SK-N-SH (cell line): ENCODE measurements around the gene RAB6B. TPM values are rescaled to one million over a fixed set of nuclear protein-coding genes. Genes with fewer than 3 reads are reported as not detected.

Experiments
- CTCF ChIA-PET: fragments of 300-600, 350-600 bp; formaldehyde crosslinking; extraction: SDS; loops from one replicate; lab custom pipeline; 2021; lab: Yijun Ruan, JAX
- POLR2A ChIA-PET: fragments of 350-600 bp; sonication (Branson Sonifier 250); formaldehyde crosslinking; extraction: SDS; loops from one replicate; lab custom pipeline; 2020; ENCODE audit warnings: antibody characterized with exemption, inconsistent platforms; lab: Yijun Ruan, JAX
- DNase-seq: peaks from one replicate; pipeline ENCODE4 v3.0.0; 2012
- H2AFZ ChIP-seq: fragments of 200-600 bp; sonication (generic); 2 replicates; pipeline ENCODE4 v1.8.1; 2016; ENCODE audit warnings: antibody characterized with exemption, mild to moderate bottlenecking, low read depth
- H3F3A ChIP-seq: fragments of 200-600 bp; sonication (generic); replicated peaks from 2 replicates; pipeline ENCODE3; 2016; ENCODE audit warnings: antibody characterized with exemption, mild to moderate bottlenecking; ENCODE audit not compliant: insufficient read depth
- H3K27ac ChIP-seq, 2 experiments: fragments of 200-500 bp in 1 of 2; fragments of 200-600 bp in 1 of 2; sonication (Bioruptor generic) in 1 of 2; sonication (generic), shearing (Covaris generic) in 1 of 2; 2 replicates each; pipeline versions ENCODE4 v1.5.1 to v1.6.1; 2014 to 2016; ENCODE audit warnings: low read depth in 2 of 2, inconsistent platforms in 1 of 2, low read length in 1 of 2, mild to moderate bottlenecking in 1 of 2, mixed read lengths in 1 of 2
- H3K27me3 ChIP-seq: fragments of 200-600 bp; sonication (generic), shearing (Covaris generic); 2 replicates; pipeline ENCODE4 v1.6.1; 2016; ENCODE audit warnings: mixed run types; ENCODE audit not compliant: insufficient read depth
- H3K36me3 ChIP-seq, 2 experiments: fragments of 200-500 bp in 1 of 2; fragments of 200-600 bp in 1 of 2; sonication (Bioruptor generic) in 1 of 2; sonication (generic) in 1 of 2; replicated peaks in 1 of 2; 2 replicates each; pipeline versions ENCODE3 to v1.5.1; 2014 to 2016; ENCODE audit warnings: low read length in 1 of 2, mild to moderate bottlenecking in 1 of 2; ENCODE audit not compliant: insufficient read depth in 2 of 2, control insufficient read depth in 1 of 2
- H3K4me1 ChIP-seq, 2 experiments: fragments of 200-500 bp in 1 of 2; fragments of 200-600 bp in 1 of 2; sonication (Bioruptor generic) in 1 of 2; sonication (generic), shearing (Covaris generic) in 1 of 2; 2 replicates each; pipeline versions ENCODE4 v1.5.1 to v1.6.1; 2014 to 2016; ENCODE audit warnings: low read depth in 1 of 2, low read length in 1 of 2, mixed run types in 1 of 2; ENCODE audit not compliant: insufficient read depth in 2 of 2, control insufficient read depth in 1 of 2
- H3K4me2 ChIP-seq: fragments of 200-600 bp; sonication (generic), shearing (Covaris generic); 2 replicates; pipeline ENCODE4 v1.6.1; 2017; ENCODE audit warnings: mixed run types
- H3K4me3 ChIP-seq, 2 experiments: fragments of 200-500 bp in 1 of 2; fragments of 200-600 bp in 1 of 2; sonication (Bioruptor generic) in 1 of 2; sonication (generic), shearing (Covaris generic) in 1 of 2; 2 replicates each; pipeline versions ENCODE4 v1.5.1 to v1.8.1; 2014 to 2016; ENCODE audit warnings: low read depth in 2 of 2, inconsistent platforms in 1 of 2, low read length in 1 of 2, mild to moderate bottlenecking in 1 of 2, mixed read lengths in 1 of 2, moderate library complexity in 1 of 2
- H3K79me2 ChIP-seq: fragments of 200-600 bp; sonication (generic); 2 replicates; pipeline ENCODE4 v1.8.1; 2017; ENCODE audit warnings: mild to moderate bottlenecking; ENCODE audit not compliant: insufficient read depth
- H3K9ac ChIP-seq: fragments of 200-600 bp; sonication (generic); 2 replicates; pipeline ENCODE4 v1.6.1; 2017; ENCODE audit warnings: mixed run types
- H3K9me2 ChIP-seq: fragments of 200-600 bp; sonication (generic); 2 replicates; pipeline ENCODE4 v1.6.1; 2017; ENCODE audit warnings: mixed run types
- H3K9me3 ChIP-seq: fragments of 200-600 bp; sonication (generic); 2 replicates; pipeline ENCODE4 v1.6.1; 2017; ENCODE audit warnings: mixed run types, mild to moderate bottlenecking, moderate library complexity
- H4K20me1 ChIP-seq: fragments of 200-600 bp; sonication (generic); 2 replicates; pipeline ENCODE4 v1.6.1; 2017; ENCODE audit warnings: mild to moderate bottlenecking, mixed run types; ENCODE audit not compliant: insufficient read depth
- ELF1 ChIP-seq: IDR thresholded peaks from 2 replicates; pipeline ENCODE4 v1.4.0; 2012
- EP300 ChIP-seq, 2 experiments: IDR thresholded peaks; 2 replicates each; pipeline versions ENCODE4 v1.4.0 to v1.6.1; 2012; ENCODE audit warnings: borderline replicate concordance in 1 of 2, low read depth in 1 of 2, low read length in 1 of 2
- EZH2phosphoT487 ChIP-seq: fragments of 200-600 bp; sonication (generic); IDR thresholded peaks from 2 replicates; pipeline ENCODE4 v1.6.1; 2017; ENCODE audit warnings: low read depth, mixed run types, mild to moderate bottlenecking, antibody characterized with exemption, moderate library complexity, borderline replicate concordance
- FOXM1 ChIP-seq: IDR thresholded peaks from 2 replicates; pipeline ENCODE4 v1.4.0; 2012; ENCODE audit warnings: low read depth, mild to moderate bottlenecking
- GABPA ChIP-seq: IDR thresholded peaks from 2 replicates; pipeline ENCODE4 v1.4.0; 2012; ENCODE audit warnings: low read depth, mild to moderate bottlenecking
- NFIC ChIP-seq: IDR thresholded peaks from 2 replicates; pipeline ENCODE4 v1.4.0; 2012; ENCODE audit warnings: borderline replicate concordance
- RAD21 ChIP-seq: IDR thresholded peaks from 2 replicates; pipeline ENCODE4 v1.6.1; 2012; ENCODE audit warnings: mild to moderate bottlenecking, low read length
- RCOR1 ChIP-seq: fragments of 150-350 bp; IDR thresholded peaks from 2 replicates; pipeline ENCODE4 v1.6.1; 2017; ENCODE audit warnings: antibody characterized with exemption, low read length
- RFX5 ChIP-seq: IDR thresholded peaks from 2 replicates; pipeline ENCODE4 v1.6.1; 2012; ENCODE audit warnings: mild to moderate bottlenecking, improper control_type of control experiment, low read length
- SIN3A ChIP-seq: IDR thresholded peaks from 2 replicates; pipeline ENCODE4 v1.6.1; 2012; ENCODE audit warnings: low read depth, mild to moderate bottlenecking, low read length, moderate library complexity, borderline replicate concordance
- USF2 ChIP-seq: fragments of 150-350 bp; IDR thresholded peaks from 2 replicates; pipeline ENCODE4 v1.6.1; 2017; ENCODE audit warnings: antibody characterized with exemption, low read length, low read depth, borderline replicate concordance
- WGBS: methylation state at CpG from one replicate; pipeline ENCODE4 v1.1.6; 2017; ENCODE audit warnings: low lambda C conversion rate; 5-methylcytosine and 5-hydroxymethylcytosine counted together
- polyA plus RNA-seq, 3 experiments: library from polyadenylated mRNA; depleted of rRNA; stranded (reverse); fragments of >200 nt; gene quantifications; 2 replicates each; pipeline ENCODE4 v1.2.3, GENCODE V29; 2012
- TF ChIP-seq, protein P1 (sequence below): IDR thresholded peaks from 2 replicates; pipeline ENCODE4 v1.6.1; 2012; ENCODE audit warnings: mild to moderate bottlenecking, low read depth, low read length, moderate library complexity
- TF ChIP-seq, protein P2 (sequence below): IDR thresholded peaks from 2 replicates; pipeline ENCODE4 v1.4.0; 2012; ENCODE audit warnings: low read depth, borderline replicate concordance
- TF ChIP-seq, protein P3 (sequence below): IDR thresholded peaks from 2 replicates; pipeline ENCODE4; 2012

The RAB6B gene
- polyA plus RNA-seq, 1 of the 3 experiments (the other 2 are of a cell fraction) = 9.3 TPM

DNA sequence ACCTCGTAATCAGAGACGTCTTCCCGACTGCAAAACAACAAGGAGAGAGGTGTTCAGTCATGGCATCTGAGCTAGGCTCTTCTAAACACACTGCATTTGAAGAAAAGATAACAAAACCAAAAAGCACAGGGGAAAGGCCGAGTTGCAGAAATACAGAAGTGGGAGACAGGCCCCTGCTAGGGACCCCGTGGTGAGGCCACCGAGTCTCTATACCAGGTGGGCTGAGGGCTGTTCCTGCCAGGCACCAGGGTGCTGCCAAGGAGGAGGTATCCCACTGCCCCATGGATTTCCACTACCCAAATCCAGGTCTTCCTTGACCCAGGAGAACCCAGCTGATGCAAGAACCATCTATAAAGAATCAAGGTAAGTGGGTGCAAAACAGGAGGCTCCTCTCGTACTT lies 31.1 kb downstream of the RAB6B start:
- peaks cover 0 to 10% of the 10 kb centered on the region in 2 experiments; a peak in 1 of 4 replicates for H3K4me1 ChIP-seq
- no peak overlapping the region for H3K4me2 ChIP-seq
- POLR2A ChIA-PET = no interaction called here
- H3K9ac ChIP-seq = no peak overlapping the region
- H2AFZ ChIP-seq = no peak overlapping the region
- H3K27me3 ChIP-seq = no peaks in the 10 kb centered on the region
- H3K9me2 ChIP-seq = no peaks in the 10 kb centered on the region
- H4K20me1 ChIP-seq = no peaks in the 10 kb centered on the region
- no peaks in the 10 kb centered on the region for H3K36me3 ChIP-seq
- no peaks in the 10 kb centered on the region for H3K79me2 ChIP-seq
- CTCF ChIA-PET = interaction anchor here (1.0 to 1.3 kb wide), 3 partner anchors 45 to 348 kb away, joined by 3 to 6 read pairs (median 3); no protein-coding TSS in a partner anchor
- no peaks in the 10 kb centered on the region for H3F3A ChIP-seq
- WGBS = 63% methylated on average over 7 of the region's 7 CpGs
- TF ChIP-seq, protein P1, sequence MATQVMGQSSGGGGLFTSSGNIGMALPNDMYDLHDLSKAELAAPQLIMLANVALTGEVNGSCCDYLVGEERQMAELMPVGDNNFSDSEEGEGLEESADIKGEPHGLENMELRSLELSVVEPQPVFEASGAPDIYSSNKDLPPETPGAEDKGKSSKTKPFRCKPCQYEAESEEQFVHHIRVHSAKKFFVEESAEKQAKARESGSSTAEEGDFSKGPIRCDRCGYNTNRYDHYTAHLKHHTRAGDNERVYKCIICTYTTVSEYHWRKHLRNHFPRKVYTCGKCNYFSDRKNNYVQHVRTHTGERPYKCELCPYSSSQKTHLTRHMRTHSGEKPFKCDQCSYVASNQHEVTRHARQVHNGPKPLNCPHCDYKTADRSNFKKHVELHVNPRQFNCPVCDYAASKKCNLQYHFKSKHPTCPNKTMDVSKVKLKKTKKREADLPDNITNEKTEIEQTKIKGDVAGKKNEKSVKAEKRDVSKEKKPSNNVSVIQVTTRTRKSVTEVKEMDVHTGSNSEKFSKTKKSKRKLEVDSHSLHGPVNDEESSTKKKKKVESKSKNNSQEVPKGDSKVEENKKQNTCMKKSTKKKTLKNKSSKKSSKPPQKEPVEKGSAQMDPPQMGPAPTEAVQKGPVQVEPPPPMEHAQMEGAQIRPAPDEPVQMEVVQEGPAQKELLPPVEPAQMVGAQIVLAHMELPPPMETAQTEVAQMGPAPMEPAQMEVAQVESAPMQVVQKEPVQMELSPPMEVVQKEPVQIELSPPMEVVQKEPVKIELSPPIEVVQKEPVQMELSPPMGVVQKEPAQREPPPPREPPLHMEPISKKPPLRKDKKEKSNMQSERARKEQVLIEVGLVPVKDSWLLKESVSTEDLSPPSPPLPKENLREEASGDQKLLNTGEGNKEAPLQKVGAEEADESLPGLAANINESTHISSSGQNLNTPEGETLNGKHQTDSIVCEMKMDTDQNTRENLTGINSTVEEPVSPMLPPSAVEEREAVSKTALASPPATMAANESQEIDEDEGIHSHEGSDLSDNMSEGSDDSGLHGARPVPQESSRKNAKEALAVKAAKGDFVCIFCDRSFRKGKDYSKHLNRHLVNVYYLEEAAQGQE = no peak
- TF ChIP-seq, protein P2, sequence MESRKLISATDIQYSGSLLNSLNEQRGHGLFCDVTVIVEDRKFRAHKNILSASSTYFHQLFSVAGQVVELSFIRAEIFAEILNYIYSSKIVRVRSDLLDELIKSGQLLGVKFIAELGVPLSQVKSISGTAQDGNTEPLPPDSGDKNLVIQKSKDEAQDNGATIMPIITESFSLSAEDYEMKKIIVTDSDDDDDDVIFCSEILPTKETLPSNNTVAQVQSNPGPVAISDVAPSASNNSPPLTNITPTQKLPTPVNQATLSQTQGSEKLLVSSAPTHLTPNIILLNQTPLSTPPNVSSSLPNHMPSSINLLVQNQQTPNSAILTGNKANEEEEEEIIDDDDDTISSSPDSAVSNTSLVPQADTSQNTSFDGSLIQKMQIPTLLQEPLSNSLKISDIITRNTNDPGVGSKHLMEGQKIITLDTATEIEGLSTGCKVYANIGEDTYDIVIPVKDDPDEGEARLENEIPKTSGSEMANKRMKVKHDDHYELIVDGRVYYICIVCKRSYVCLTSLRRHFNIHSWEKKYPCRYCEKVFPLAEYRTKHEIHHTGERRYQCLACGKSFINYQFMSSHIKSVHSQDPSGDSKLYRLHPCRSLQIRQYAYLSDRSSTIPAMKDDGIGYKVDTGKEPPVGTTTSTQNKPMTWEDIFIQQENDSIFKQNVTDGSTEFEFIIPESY = no peak
- no peak for TF ChIP-seq USF2
- no peak for TF ChIP-seq RAD21
- TF ChIP-seq, protein P3, sequence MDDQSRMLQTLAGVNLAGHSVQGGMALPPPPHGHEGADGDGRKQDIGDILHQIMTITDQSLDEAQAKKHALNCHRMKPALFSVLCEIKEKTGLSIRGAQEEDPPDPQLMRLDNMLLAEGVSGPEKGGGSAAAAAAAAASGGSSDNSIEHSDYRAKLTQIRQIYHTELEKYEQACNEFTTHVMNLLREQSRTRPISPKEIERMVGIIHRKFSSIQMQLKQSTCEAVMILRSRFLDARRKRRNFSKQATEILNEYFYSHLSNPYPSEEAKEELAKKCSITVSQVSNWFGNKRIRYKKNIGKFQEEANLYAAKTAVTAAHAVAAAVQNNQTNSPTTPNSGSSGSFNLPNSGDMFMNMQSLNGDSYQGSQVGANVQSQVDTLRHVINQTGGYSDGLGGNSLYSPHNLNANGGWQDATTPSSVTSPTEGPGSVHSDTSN = no peak
- TF ChIP-seq EZH2phosphoT487 = no peak
- TF ChIP-seq EP300 (IDR thresholded peaks at IDR 0.05; ENCODE audit: borderline replicate concordance in 1 of 2, low read depth in 1 of 2, low read length in 1 of 2) = no peak
- no peak for TF ChIP-seq RCOR1
- TF ChIP-seq GABPA = no peak
- no peak for TF ChIP-seq NFIC
- TF ChIP-seq RFX5 = no peak
- TF ChIP-seq SIN3A = no peak
- no peak for TF ChIP-seq FOXM1
- no peak for TF ChIP-seq ELF1
- no peaks in the 10 kb centered on the region for H3K9me3 ChIP-seq
- H3K27ac ChIP-seq = no peak overlapping the region
- no peak overlapping the region for H3K4me3 ChIP-seq
- DNase-seq = no peak
